Measurements from ENCODE around the gene CDC14A. TPM values are rescaled to one million over a fixed set of nuclear protein-coding genes. Genes with fewer than 3 reads are reported as not detected.

The CDC14A gene
- polyA plus RNA-seq, 1 experiment = 2.8 TPM

GRCh38 chr1:100485855-100486258 is 133.6 kb downstream of the CDC14A start:
- Histone ChIP-seq H3K4me3 (ENCODE audit: low read depth, low read length) (no peak overlapping the region), H3K27me3 (ENCODE audit: control insufficient read depth, insufficient read depth, low read length) (no peaks in the 10 kb centered on the region), H3K27ac (ENCODE audit: low read depth, low read length) (no peak overlapping the region), H3K9me3 (ENCODE audit: control insufficient read depth, insufficient read depth, low read length) (no peaks in the 10 kb centered on the region)
- POLR2A ChIA-PET = no interaction called here
- no peak for TF ChIP-seq CTCF (IDR thresholded peaks at IDR 0.05; ENCODE audit: low read depth, low read length)
- DNase-seq (ENCODE audit: low read depth, low spot score) = no peak
- CTCF ChIA-PET = no interaction called here

- Histone ChIP-seq H3K27ac (ENCODE audit: low read depth, low read length) (no peak overlapping the region), H3K9me3 (ENCODE audit: control insufficient read depth, insufficient read depth, low read length) (no peaks in the 10 kb centered on the region), H3K4me3 (ENCODE audit: low read depth, low read length) (no peak overlapping the region), H3K27me3 (ENCODE audit: control insufficient read depth, insufficient read depth, low read length) (no peaks in the 10 kb centered on the region)
- CTCF ChIA-PET = interaction anchor here (1.1 kb wide), 1 partner anchor 374 kb away, joined by 5 read pairs; no protein-coding TSS in a partner anchor
- peak; percentile 27 for DNase-seq (ENCODE audit: low read depth, low spot score)
- POLR2A ChIA-PET = no interaction called here
- TF ChIP-seq CTCF (IDR thresholded peaks at IDR 0.05; ENCODE audit: low read depth, low read length) = no peak
These were observed 142.2 kb downstream of the CDC14A start for GRCh38 chr1:100494393-100495084.

GRCh38 chr1:100496896-100497295 is 144.6 kb downstream of the CDC14A start:
- H3K4me3 ChIP-seq (ENCODE audit: low read depth, low read length) = no peak overlapping the region
- no peak for TF ChIP-seq CTCF (IDR thresholded peaks at IDR 0.05; ENCODE audit: low read depth, low read length)
- no peaks in the 10 kb centered on the region for H3K9me3 ChIP-seq (ENCODE audit: control insufficient read depth, insufficient read depth, low read length)
- ChIA-PET POLR2A (no interaction called here), CTCF (interaction anchor here (1.6 to 3.3 kb wide), 2 partner anchors 33 to 371 kb away, joined by 8 to 13 read pairs; no protein-coding TSS in a partner anchor)
- H3K27me3 ChIP-seq (ENCODE audit: control insufficient read depth, insufficient read depth, low read length) = no peaks in the 10 kb centered on the region
- no peak overlapping the region for H3K27ac ChIP-seq (ENCODE audit: low read depth, low read length)
- DNase-seq (ENCODE audit: low read depth, low spot score) = no peak

- no peak for TF ChIP-seq CTCF (IDR thresholded peaks at IDR 0.05; ENCODE audit: low read depth, low read length)
- H3K27me3 ChIP-seq (ENCODE audit: control insufficient read depth, insufficient read depth, low read length) = no peaks in the 10 kb centered on the region
- H3K4me3 ChIP-seq (ENCODE audit: low read depth, low read length) = no peak overlapping the region
- no peak for DNase-seq (ENCODE audit: low read depth, low spot score)
- ChIA-PET CTCF (interaction anchor here (1.6 to 3.3 kb wide), 2 partner anchors 34 to 371 kb away, joined by 8 to 13 read pairs; no protein-coding TSS in a partner anchor), POLR2A (no interaction called here)
- H3K9me3 ChIP-seq (ENCODE audit: control insufficient read depth, insufficient read depth, low read length) = no peaks in the 10 kb centered on the region
- H3K27ac ChIP-seq (ENCODE audit: low read depth, low read length) = no peak overlapping the region
These were observed 145.5 kb downstream of the CDC14A start for GRCh38 chr1:100497796-100498195.

GRCh38 chr1:100499194-100499811 is 147.0 kb downstream of the CDC14A start:
- ChIA-PET CTCF (interaction anchor here (1.1 kb wide), 1 partner anchor 369 kb away, joined by 6 read pairs; no protein-coding TSS in a partner anchor), POLR2A (no interaction called here)
- Histone ChIP-seq H3K27ac (ENCODE audit: low read depth, low read length) (no peak overlapping the region), H3K9me3 (ENCODE audit: control insufficient read depth, insufficient read depth, low read length) (no peaks in the 10 kb centered on the region), H3K4me3 (ENCODE audit: low read depth, low read length) (no peak overlapping the region), H3K27me3 (ENCODE audit: control insufficient read depth, insufficient read depth, low read length) (no peaks in the 10 kb centered on the region)
- TF ChIP-seq CTCF (IDR thresholded peaks at IDR 0.05; ENCODE audit: low read depth, low read length) = no peak
- DNase-seq (ENCODE audit: low read depth, low spot score) = no peak
